GM18507 (cell line): Measurements from ENCODE around the gene PHAF1.

ENCODE experiments used
- DNase-seq: peaks from one replicate; pipeline ENCODE4 v3.0.0; 2011; ENCODE audit warnings: low read depth; ENCODE audit not compliant: insufficient read length; ENCODE audit errors: extremely low spot score
- FAIRE-seq: peaks from 2 replicates; lab custom pipeline; 2011; peaks lifted over from hg19 to GRCh38; lab: Jason Lieb, UNC

PHAF1 gene

DNA sequence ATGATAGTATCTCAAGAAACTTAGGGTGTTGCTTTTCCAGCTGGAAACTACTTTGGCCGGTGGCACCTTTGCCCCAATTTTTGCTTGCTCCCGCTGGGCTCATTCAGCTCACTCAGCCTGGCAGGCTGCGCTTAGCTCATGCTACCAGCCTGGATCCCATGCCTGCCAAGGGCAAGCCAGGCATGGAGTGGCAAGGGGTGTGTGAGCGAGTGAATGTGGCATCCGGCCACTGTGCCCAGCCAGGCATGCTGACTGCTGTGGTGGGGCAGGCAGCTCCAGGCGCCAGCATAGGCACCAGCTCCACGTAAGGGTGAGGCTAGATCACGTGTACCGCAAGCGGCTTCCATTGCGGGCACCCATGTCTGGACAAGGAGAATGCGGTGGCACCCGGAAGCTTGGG lies 31.6 kb downstream of the PHAF1 start:
- no peak for FAIRE-seq
- no peak for DNase-seq

DNA sequence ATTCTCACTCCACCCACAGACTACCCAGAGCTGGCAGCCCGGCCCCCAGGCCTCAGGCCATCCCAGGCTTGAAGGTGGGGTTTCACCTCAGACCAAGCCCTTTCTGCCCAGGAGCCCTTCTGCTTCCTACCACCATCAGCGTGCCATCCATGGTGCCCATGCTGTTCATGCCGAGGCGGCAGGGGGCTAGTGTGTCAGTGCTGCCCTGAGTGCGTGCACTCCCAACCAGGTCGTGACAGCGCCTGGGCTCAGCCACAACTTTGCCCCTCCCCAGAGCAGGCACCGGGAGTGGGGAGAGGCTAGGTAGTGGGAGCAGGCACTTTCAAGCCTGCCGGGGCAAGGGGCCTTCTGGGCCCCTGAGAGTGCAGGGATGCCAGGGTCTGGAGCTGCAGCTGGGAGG lies 32.6 kb downstream of the PHAF1 start:
- FAIRE-seq: no peak
- no peak for DNase-seq

DNA sequence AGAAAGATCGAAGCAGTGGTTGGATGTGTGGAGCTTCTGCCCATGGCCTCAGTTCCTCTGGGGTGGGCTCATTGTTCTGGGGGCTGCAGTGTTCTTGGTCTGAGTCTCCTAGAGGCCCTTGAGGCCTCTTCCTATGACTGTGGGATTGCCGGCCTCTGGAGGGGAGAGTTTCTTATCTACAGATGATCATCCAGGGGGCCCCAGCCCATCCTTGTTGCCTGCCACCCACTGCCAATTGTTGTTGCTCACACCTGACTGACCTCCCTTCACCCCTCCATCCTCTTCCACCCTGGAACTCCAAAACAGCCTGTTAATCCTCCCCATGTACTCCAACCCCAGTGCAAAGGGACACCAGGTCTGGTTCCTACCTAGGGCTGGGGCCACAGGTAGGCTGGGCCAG lies 35.2 kb downstream of the PHAF1 start:
- FAIRE-seq (no peak), DNase-seq (no peak)

- no peak for FAIRE-seq
- DNase-seq: no peak
Observed at GRCh38 chr16:67145746-67146145, 36.0 kb downstream of the PHAF1 start.

DNA sequence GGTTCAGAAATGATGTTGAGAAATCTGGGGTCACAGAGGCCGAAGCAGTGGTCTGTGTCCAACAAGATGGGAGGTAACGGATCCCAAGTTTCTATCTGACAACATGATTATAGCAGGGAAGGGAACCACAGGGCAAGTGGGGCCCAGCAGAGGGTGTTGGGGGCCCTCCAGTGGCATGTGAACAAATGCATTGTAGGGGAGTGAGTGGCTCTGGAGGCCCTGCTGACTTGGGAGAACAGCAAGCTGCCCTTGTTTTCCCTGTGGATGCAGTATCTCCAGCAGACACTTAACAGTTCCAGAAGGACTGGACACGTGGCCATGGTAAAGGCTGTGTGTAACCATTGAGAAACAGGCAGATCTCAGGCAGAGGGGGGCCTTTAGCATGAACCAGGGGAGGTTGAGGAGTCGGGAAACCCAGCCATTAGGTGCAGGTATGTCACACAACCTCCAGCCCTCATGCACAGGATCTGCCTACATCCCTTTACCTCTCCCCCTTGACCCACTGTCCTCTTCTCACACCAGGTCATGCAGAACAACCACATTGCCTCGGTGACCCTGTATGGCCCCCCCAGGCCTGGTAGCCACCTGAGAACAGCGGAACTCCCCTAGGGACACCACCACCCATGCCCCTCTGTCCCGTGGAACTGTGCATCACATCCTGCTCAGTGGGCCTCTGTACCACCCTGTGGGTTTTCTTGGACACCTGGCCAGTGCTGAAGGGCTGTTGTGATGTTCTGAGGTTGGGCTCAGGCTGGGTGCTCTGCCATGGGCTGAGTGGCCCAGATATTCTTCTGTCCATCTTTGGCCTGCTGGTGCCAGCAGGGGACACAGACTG lies 37.0 kb downstream of the PHAF1 start:
- no peak for FAIRE-seq
- DNase-seq: no peak

DNA sequence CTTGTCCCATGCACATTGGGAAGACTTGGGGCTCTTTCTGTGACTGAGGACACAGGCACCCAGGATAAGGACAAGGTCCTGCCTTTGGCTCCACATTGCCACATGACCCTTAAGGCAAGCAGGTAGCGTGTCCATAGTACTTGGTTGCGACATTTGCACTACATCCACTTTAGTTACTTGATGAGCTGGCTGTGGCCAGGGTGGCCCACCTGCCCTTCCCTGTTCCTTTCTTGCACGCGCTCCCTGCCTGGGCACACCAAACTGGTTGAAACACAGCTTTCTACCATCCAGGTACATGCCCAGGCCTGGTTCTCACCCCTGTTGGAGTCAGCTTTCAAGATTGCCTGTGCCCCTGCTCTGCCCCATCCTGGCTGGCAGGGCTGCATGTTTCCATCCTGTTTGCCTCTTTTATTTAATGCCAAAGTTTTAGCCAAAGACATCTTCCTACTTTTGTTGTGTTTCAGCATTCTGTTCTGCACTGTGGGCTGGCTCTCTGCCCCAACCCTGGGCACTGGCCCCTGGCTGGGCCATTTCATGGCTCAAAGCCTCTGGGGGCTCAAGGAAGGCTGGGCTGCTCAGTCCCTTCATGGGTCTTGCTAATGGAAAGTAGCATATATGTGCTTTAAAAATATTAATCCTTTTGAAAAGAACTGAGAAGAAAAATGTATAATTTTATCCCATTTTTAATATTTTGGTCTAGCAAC lies 37.8 kb downstream of the PHAF1 start:
- FAIRE-seq (no peak), DNase-seq (no peak)

DNA sequence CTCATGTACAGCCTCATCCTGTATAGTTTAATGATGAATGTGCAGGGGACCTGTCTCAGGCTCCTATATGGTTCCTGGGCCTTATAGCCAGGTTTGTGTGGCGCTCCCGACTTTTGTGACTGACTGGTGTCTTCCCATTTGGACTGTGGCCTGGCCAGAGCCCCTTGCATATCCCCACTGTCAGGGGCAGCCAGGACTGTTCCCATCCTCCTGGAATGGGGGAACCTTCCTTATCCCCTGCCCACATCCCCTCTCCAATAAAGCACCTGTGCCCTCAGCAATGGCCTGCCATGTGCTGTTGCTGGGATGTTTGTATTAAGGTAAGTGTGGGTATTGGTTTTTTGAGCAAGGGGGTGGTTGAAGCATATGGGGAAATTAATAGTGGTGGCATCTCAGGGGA lies 38.5 kb downstream of the PHAF1 start:
- DNase-seq (no peak), FAIRE-seq (no peak)

DNA sequence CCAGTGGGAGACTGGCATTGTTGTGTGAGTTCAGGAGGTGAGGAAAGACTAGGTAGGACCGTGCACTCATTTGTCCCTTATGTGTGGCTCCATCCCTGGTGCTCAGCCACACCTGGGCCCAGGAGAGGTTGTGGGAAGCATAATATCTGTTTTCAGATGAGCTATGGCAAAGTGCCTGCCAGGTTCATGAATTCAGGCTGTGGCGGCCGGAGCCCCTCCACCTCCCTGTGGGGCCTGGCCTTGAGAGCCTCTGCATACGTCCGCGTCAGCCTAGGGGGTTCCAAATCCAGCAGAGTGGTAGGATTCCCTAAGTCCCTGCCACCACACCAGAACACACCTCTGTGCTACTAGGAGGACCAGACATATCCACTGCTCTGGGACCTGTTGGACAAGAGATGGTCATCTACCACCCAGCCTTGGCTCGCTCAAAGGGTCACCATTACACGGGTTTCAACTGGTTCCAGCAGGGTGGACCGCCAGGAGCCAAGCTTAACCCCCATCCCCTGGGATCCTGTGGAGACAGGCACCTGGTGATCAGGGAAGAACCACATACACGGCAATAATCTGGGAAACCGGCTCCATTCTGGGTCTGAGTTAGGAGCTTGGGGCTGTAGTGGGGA lies 39.0 kb downstream of the PHAF1 start:
- no peak for FAIRE-seq
- DNase-seq: no peak

DNA sequence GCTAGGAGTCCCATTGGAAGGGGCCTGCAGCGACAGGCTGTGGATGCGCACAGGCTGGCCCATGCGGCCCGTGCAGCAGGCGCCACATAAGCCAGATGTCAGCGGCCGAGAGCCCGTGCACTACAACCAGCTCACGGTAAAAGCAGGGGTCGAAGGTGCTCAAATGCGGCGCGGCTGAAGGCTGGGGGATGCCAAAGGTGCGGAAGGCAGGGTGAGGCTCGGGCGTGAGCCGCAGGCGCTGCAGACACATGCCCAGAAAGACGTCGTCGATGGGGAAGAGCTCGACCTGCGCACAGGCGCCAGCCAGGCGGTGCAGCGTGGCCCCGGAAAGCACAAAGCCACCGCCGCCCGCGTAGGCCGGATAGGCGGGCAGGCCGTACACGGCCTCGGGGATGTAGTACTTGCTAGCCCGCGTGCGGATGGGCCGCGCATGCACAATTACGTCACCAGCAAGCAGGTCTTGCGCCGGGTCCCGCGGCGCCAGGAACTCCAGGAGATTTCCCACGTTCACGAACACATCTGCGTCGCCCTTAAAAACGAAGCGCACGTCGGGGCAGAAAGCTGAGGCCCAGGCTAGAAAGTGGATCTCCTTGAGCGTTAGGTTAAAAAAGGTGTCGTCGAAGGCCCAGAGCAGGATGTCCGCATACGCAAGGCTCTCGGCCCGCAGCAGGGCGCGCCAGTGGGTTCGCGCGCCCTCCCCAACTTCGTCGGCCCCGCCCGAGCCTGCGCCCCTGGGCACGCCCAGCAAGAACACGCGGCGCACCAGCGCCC lies 39.7 kb downstream of the PHAF1 start:
- FAIRE-seq: no peak
- no peak for DNase-seq

DNA sequence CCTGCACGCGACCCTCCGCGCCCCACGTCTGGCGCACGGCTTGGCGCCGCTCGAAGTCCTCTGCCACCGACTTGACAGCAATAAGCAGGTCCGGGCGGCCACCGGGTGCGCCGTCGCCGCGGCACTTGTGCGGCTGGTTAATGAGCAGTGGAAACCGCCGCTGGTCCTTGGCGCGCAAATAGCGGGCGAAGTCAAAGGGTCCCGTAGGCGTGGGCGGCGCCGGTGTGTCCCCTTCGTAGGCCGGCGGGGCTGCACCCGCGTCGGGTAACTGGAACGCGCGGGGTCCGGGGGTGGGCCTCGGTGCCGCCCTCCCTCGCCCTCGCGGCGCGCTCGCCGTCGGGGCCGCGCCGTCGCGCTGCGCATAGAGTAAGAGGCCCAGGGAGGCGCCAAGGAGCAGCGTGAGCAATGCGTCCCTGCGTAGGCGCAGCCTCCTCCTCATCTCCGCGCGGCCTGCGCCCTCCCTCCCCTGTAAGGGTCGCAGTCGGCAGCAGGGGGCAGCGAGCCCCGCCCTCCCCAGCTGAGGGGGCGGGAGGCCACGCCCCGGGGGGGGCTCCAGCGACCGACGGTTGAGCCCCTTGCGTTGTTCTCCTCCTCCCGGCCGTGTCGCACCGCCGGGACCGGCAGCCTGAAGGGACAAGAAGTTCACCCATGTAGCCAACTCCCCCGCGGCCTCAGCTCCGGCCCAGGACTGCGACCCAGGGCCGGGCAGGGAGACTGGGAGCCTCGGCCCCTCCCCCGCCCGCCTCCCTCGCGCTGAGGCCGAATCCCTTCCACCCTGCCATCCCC lies 40.5 kb downstream of the PHAF1 start:
- DNase-seq: no peak
- FAIRE-seq: peak; percentile 9

DNA sequence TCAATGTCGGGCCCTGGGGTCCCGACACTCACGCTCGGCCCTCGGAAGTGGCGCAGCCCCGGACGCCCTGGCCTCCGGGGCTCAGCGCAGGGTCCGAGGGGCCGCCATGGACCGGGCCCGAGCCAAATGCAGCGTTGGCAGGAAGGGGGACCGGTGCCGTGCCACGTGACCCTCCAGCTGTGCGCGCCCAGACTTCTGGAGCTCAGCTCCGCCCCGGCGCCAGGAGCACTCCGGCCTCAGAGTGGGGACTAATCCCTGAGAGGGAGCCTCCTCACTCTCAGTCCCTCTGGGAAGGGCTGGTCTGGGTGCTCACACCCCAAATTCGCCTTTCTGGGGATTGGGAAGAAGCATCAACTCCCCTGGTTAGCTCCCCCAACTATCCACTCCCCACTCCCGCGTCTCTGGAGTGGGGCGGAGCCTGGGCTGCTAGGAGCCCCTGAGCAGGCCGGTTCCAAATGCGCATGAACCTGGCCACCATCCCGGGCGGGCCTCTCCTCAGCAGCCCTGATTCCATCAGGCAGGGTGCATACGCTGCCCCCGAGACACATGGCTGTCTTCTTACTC lies 41.2 kb downstream of the PHAF1 start, which contains the start of gene B3GNT9:
TSS of gene B3GNT9 (minus strand) at position 166 of the 564 bp plus-strand sequence. CDS start 513 bp downstream, outside the sequence.
- FAIRE-seq: no peak
- DNase-seq: no peak

GRCh38 chr16:67151431-67152097 lies 41.8 kb downstream of the PHAF1 start:
- no peak for DNase-seq

GRCh38 chr16:67154578-67155294 lies 45.0 kb downstream of the PHAF1 start:
- FAIRE-seq (no peak), DNase-seq (no peak)

More at GRCh38 chr16:67151431-67152097, 41.8 kb downstream of the PHAF1 start:
- FAIRE-seq: no peak

DNA sequence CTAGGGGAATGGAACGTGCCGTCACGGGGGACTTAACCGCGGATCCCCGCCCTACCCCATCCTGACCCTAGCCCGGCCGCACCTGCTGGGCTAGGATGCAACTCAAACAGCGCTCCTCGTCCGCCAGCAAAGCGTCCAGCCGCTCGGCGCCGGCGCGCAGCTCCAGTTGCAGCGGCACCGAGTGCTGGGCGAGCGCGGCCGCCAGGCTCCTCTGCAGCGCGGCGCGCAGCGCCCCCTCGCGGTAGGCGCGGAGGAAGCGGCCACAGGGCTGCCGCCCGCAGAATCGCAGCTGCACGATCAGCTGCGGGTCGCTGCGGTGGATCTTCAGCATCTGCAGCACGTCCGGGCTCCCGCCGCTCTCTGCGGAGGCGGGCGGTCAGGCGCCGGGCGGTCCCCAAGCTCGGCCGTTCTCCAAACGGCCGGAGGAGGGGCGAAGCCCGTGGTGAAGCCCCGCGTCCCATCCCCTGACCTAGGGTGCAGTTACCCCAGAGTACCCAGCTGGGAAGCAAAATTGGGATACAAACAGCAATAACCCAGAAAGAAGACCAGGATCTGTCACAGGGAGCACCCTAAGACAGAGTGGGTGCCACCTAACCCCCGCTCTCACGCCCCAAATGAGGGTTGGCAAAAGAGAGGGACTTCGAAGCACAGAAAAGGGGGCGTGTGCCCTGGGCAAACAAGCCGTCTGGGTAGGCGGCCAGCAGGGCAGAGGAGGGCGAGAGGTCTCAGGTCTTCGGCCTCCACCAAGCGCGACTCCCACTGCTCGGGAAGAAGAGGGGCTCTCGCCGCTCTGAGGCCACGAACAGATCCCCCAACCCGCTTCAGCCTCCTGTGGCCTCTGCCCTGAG lies 45.8 kb downstream of the PHAF1 start:
- DNase-seq (peak; percentile 79), FAIRE-seq (peak; percentile 47)

GRCh38 chr16:67156143-67156844 lies 46.6 kb downstream of the PHAF1 start:
- no peak for DNase-seq
- FAIRE-seq: no peak

- no peak for DNase-seq
- no peak for FAIRE-seq
Observed at GRCh38 chr16:67157106-67157748, 47.5 kb downstream of the PHAF1 start.
